Left colon (tissue), 2 donors: ENCODE results near the gene LINGO1. TPM values are rescaled to one million over a fixed set of nuclear protein-coding genes. Genes with fewer than 3 reads are reported as not detected.

Experiments
- ATAC-seq: fragments of 200-7000 bp; cut with Tn5 transposase; one replicate; pipeline ENCODE4 v1.9.1; 2020; ENCODE audit warnings: mild to moderate bottlenecking, moderate library complexity
- DNase-seq, 2 donors: peaks; one replicate each; pipeline ENCODE4 v3.0.0-alpha.2; 2020
- intact Hi-C, 2 donors: fragments of 100-400 bp; cut with DNase I in 1 of 2; cut with micrococcal nuclease in 1 of 2; formaldehyde crosslinking; loops; one replicate each; pipeline versions ENCODE4 v1.11.2 to v1.14.0; 2022; cut with DNase I, micrococcal nuclease
- long read RNA-seq: library from polyadenylated mRNA; unstranded; transcript quantifications from one replicate; pipeline ENCODE4 v2.0.0, GENCODE V29; 2021
- total RNA-seq, 2 donors: library from RNA; stranded (reverse); fragmentation: NEBNext Ultra II Directional; extraction: Animal tissue kit (Norgen Biotek cat#: 25700); gene quantifications; one replicate each; pipeline ENCODE4 v1.2.1, GENCODE V29; 2021
- donor health status: DM: no; HTN: no; CAD: no.
- donor health status: DM: yes; HTN: yes; CAD: no.

The LINGO1 gene, protein sequence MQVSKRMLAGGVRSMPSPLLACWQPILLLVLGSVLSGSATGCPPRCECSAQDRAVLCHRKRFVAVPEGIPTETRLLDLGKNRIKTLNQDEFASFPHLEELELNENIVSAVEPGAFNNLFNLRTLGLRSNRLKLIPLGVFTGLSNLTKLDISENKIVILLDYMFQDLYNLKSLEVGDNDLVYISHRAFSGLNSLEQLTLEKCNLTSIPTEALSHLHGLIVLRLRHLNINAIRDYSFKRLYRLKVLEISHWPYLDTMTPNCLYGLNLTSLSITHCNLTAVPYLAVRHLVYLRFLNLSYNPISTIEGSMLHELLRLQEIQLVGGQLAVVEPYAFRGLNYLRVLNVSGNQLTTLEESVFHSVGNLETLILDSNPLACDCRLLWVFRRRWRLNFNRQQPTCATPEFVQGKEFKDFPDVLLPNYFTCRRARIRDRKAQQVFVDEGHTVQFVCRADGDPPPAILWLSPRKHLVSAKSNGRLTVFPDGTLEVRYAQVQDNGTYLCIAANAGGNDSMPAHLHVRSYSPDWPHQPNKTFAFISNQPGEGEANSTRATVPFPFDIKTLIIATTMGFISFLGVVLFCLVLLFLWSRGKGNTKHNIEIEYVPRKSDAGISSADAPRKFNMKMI
- 1 to 10 TPM; 1.2 to 2.2 TPM for total RNA-seq
- long read RNA-seq = 0 reads

DNA sequence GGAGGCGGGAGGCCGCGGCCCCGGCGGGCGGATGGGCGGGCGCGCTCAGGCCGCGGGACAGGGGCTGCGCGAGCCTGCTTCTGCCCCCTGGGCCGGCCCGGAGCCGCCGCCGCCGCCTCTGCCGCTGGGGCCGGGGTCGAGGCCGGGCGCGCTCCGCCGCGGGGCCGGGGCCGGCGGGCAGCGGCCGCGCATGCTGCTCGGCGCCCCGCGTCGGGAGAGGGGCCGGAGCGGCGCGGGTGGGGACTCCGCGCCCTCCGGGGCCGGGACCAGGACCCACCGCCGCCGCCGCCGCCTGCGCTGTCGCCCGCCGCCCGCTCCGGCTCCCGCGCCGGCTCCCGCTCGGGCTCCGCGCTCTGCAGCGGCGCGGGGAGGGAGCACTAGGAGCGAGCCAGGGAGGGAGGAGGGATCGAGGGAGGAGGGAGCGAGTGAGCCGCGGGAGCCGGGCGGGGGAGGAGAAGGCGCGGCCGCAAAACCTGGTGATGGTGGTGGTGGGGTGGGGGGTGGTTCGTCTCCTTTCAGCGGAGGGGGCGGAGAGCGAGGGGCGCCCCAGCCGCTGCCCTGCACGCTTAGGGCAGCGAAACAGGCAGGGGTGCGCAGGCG lies at the start of gene LINGO1:
Gene LINGO1 (minus strand): TSS at position 379 of the 600 bp plus-strand sequence. CDS start 597 bp downstream, outside the sequence.
- ATAC-seq = peak; percentile 36
- DNase-seq = no peak
- intact Hi-C loops = no loop called here

DNA sequence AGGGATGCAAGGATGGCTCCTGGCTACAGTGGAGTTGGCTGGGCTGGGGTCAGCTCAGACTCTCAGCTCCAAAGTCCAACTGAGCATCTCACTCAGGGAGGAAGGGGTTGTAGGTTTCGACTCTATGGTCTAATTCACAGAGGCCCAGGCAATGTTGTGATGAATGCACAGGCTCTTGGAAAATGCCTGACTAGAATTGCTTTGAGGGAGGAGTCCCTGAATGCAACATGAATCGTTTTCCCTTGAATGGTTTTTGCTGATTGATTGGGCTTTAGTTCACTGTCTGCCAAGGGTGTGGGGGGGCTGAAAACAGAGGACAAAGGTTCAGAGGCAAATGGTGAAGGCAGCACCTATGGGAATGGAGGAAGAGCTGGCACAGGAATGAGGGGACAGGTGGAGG lies 48.6 kb upstream of the LINGO1 start:
- DNase-seq = no peak
- intact Hi-C loops = no loop called here
- no peak for ATAC-seq

DNA sequence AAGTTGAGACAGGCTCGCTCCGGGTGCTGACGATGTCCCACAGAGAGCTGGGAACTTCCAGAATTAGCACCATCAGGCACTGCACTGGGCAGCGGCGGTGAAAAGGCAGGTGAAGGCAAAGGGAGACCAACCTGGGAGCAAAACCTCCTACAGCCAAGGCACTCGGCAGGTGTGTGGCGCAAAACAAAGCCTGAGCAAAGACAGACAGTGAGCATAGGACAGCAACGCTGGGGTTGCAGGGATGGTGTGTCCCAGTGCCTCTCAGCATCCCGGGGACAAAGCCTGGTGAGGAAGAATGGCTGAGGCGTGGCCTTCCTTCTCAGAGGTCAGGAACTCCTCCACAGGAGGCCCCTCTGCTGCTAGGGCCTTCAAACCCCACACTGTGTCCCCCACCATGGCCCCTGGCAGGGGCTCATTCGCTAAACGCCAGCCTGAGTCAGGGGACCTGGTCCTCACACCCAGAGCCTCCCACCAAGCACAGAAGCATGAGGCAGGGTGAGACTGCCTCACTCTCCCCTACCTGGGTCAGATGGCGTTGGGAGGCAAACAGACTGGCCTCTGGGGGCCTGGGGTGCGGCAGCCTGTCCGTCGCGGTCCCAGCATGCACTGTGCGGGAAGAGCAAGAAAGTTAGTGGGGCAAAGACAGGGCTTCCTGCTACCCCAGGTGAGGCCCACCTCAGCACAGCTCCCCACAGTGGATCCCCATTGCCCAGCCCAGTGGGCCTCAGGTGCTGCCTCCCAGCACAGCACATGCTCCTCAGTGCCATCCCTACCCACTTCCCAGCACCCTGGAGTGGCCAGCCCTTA lies 44.1 kb upstream of the LINGO1 start:
- no peak for ATAC-seq
- intact Hi-C loops = no loop called here
- DNase-seq = no peak

DNA sequence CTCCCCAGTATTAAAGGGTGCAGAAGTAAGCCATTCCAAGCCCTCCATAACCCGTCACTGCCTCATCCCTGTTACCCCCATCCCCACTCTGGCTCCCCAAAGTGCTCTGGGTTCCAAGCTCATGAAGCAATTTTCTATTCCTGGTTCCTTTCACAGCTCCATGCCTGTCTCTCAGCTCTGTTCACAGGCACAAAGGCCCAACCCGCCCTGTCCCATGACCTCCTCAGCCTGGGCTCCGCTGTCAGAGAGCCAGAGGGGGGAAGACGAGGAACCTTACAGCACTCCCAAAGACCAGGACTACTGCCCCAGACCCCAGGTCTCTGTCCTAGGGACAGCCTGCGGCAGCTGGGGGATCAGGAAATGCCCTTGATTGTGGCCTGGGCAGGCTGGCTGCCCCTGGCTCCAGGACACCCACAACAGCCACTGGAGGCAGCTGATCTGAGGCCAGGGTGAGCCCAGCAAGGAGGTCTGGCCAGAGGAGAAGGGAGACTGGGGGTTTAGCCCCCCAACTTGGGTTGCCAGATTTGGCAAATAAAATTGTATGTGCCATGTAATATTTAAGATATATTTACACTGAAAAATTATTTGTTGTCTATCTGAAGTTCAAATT lies 43.2 kb upstream of the LINGO1 start:
- ATAC-seq (no peak), DNase-seq (no peak)
- intact Hi-C loops = no loop called here

DNA sequence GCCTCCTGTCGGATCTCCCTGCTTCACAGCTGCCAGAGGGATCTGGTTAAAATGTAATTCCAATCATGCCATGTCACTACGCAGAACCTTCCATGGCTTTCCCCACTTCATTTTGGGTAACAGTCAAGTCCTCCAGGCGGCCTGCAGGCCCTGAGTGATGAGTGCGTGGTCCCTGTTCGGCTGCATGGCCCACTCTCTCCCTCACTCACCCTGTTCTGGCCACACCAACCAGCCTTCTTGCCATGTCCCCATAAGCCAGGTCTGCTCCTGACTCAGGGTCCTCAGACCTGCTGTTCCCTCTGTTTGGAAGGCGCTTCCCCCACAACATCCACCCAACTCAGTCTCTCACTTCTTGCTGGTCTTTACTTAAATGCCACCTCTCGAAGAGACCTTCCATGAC lies 41.6 kb upstream of the LINGO1 start:
- ATAC-seq = no peak
- DNase-seq = no peak
- intact Hi-C loops = no loop called here

DNA sequence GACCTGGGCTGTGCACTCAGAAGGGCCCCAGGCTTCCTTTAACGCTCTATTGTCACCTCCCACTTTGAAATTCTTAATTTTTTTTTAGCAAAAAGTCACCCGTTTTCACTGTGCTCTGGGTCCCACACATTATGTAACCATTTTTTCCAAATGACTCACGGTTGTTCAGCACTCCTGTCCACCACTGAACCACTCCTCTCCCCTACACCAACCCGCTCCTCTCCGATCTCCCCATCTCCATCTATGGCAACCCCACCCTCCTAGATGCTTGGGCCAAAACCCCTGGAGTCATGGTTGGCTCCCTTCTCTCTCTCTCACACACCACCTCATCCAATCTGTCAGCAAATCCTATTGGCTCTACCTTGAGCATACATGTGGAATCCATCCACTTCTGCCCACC lies 41.2 kb upstream of the LINGO1 start:
- intact Hi-C loops = no loop called here
- ATAC-seq = no peak
- DNase-seq = no peak

DNA sequence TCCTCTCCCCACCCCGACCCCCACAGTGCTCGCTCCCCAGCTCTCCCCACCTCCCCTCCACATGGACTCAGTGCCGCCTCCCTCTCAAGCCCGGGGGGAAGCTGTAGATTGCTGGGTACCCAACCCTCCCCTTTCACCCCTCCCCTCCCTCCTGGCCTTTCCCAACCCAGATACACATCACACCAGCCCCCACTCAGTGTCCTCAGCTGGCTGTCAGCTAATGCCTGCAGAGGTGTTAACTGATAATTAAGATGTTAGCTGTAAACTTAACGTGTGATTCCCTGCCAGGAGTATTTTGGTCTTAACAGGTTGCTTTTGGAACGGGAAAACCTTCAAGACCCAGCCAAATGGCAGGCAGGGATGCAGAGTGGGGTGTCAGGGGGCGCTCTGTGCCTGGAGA lies 39.4 kb upstream of the LINGO1 start:
- intact Hi-C loops = no loop called here
- ATAC-seq (no peak), DNase-seq (no peak)

DNA sequence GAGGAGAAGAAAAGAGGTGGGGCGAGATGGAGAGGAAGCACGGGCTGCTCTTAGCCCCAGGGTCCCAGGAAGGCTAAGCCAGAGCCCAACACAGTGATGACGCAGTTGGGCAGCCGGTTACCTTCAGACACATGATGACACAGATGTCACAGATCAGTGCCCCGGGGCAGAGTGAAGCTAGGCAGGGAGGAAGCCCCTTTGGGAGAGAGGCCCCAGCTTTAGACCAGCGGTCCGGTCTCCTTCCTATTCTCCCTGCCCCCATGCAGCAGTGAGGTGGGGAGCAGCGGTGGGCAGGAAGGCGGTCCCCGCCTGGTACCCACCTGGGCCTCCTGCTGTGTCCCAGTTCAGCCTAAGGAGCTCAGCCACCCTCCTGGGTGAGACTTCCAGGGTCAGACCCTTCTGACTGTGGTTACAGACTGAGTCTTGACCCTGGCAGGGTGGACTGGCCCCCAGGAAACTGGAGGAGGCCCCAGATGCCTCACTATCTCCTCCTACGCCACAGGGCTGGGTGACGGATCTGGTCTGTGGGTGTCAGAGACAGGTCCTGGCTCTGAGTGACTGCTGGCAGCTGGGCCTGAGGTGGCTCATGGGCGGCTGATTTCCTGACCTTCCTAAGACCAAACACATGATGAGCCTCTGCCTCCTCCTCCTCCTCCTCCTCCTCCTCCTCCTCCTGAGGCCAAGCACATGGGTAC lies 38.8 kb upstream of the LINGO1 start:
- DNase-seq = no peak
- no peak for ATAC-seq
- intact Hi-C loops = no loop called here

DNA sequence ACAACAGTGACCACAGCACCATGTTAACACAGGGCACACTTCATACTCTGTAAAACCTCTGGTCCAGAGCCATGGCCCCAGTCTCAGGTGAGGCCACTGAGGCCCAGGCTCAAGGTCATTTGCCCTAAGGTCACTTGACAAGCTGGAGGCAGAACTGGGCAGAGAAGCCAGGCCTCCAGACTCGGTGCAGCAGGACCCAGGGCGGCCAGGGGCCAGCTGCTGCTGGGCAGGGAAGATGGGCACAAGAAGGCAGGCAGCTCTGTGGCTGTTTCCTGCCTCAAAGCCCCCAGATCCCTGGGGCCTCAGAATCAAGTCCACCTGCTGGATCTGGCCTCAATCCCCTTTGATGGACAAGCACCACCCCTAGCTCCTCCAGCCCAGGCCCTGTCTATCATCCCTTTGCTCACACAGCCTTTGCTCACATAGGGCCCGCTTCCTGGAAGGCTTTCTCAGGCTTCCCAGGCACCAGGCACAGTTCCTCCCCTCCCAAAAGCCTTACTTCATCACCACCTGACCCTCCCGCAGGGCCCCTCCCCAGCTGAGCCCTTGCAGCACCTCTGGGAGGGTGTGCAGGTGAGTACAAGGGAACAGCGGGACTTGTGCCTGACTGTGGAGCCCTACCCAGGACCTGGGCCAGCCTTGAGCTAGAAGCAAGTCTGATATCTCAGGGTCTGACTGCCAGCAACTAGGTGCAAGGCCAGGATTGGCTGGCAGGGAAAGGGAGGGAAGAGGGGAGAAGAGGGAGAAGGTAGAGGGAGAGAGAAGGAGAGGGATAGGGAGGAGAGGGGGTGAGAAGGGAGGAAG lies 38.0 kb upstream of the LINGO1 start:
- ATAC-seq = no peak
- intact Hi-C loops = no loop called here
- DNase-seq = no peak

DNA sequence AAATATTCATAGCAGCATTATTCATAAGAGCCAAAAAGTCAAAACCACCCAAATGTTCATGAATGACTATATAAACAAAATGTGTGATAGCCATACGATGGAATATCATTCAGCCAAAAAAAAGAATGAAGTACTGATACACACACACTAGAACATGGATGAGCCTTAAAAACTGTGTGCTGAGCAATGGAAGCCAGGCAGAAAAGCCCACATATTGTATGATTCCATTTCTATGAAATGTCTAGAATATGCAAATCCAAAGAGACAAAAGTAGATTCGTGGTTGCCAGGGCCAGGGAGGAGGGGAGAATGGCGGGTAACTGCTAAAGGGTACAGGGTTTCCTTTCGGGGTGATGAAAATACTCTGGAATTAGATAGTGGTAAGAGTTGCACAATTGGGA lies 37.2 kb upstream of the LINGO1 start:
- DNase-seq = no peak
- intact Hi-C loops = no loop called here
- no peak for ATAC-seq

DNA sequence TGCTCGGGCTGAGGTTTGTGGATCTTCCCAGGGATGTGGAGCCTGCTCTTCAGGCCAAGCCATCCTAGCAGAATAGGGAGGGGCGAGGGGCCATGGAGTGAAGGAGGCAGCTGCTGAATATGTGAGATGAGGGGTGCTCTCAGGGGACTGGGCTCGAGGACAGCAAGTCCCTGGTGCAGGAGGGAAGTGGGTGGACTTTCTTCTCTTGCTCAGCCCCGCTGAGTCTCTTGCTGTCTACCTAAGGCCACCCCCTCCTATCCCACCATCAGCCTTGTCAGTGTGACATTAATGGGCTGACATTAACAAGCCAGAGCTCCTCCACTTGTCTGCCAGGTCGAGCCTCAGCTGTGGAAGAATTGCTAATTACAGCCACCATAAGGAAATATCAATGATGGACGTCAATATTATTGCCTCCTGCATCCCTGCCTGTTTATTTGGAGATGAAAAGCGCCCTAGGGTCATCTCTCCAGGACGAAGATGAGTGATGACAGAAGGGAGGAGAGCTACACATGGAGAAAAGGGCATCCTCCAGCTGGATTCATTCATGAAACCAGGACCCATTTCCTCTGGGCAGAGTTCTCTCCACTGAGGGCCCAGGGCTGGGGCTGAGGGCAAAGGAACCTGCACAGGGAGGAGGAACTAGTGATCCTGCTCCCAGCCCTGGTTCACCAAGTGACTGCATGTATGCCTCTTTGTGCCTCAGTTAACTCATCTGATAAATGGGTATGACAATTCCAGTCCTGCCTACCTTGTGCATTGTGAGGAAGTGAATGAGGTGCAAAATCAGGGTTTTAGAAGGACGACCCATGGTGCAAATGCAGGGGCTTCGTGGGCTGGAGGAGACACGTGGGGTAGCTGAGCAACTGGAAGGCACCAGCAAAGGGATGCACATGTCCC lies 34.9 kb upstream of the LINGO1 start:
- intact Hi-C loops = no loop called here
- ATAC-seq = no peak

DNA sequence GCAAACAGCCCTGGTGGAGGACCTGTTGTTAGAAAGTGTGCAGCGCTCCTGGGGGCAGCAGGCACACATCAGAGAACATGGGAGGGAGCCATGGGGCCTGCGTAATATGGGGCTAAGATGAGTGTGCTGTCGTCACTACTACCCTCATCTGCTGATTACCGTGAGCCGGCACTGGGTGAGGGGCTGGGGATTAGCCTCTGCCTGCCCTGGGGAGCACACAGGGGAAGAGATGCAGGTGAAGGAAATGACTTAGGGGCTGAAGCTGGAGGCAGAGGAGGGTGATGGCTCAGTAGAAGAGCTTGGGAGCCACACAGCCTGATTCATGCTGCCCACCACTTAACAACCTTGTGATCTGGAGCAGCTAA lies 33.6 kb upstream of the LINGO1 start:
- intact Hi-C loops = no loop called here
- no peak for ATAC-seq
- no peak for DNase-seq

More for the DNA sequence above, 34.9 kb upstream of the LINGO1 start:
- DNase-seq = no peak

DNA sequence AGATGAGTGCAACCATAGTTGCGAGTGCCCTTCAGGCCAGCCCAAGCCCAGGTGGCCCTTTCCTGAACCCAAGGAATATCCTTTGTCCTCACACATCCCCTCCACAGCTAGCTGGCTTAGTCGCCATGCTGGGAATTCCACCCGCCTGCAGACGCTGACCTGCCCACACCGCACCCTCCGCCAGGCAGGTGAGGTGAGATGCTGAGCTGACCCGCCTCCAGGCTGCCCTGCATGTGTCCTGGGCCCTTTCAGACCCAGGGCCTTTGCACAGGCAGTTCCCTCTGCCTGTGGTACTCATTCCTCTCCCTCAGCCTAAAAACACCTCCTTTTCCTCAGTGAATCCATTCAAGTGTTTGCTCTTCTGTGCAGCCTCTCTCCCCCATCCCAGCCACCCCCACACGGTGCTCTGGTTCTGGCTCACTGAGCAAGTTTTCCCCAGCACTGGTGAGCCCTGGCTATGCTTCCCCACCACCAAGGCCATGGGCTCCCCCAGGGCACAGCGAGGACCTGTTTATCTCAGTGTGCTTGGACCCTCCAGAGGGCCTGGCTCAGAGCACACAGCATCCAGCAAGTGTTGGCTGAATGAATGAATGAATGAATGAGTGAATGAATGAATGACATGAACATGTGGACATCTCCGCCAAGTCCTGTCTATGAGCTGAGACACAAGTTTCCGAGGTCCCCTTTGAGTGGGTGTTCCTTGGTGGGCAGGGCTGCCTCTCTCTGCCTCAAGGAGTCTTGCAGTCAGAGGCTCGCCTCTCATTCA lies 33.0 kb upstream of the LINGO1 start:
- intact Hi-C loops = no loop called here
- DNase-seq (no peak), ATAC-seq (no peak)

DNA sequence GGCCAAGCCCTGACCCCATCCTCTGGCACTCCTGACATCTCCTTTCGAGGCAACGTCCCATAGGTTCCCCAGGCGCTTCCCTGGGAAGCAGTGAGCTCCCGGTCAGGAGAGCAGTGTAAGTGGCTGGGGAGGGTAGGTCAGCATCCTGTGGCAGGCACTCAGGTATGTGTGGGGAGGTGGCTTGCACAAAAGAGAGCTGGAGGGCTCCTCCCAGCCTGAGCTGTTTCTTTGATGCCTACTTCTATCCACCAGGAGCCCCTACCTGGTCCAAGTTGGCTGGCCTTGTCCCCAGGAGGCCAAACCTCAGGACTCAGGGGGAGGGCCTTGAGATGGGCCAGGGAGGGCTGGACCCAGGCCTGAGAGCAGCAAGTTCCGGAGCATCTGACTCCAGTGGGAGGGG lies 31.7 kb upstream of the LINGO1 start:
- no peak for DNase-seq
- no peak for ATAC-seq
- intact Hi-C loops = no loop called here

DNA sequence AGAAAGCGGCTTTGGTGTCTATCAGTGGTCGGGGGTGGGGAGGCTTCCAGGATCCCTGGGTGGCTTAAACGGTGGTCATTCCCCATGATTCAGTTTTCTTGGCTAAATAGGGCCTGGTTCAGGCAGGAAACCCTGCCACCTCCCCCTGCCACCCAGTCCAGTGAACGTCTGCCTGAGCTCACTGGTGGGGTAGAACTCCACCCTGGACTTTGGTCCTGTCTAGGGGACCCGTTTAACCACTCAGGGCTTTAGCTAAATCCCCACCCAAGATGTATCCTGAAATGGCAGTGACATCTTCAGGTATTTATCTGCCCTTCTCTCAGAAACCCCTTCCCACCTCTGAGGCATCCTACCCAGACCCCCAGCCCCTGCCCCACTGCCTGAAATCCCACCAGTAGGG lies 30.5 kb upstream of the LINGO1 start:
- DNase-seq (no peak), ATAC-seq (no peak)
- intact Hi-C loops = no loop called here
